NCI-H345 treated with DMSO at 0.1 percent for 48 hours (cell line): ENCODE measurements around the gene PDZRN4.
"Not testable (repeated sequence)": the region's sequence is repeated elsewhere in the genome, so short reads cannot be mapped to it uniquely, and the experiment has no call there.

ENCODE experiments used
- DNase-seq: peaks from one replicate; lab custom pipeline; 2025; ENCODE audit not compliant: unreplicated experiment; lab: John Stamatoyannopoulos, UW

PDZRN4 gene

GRCh38 chr12:41280341-41281095, 92.4 kb downstream of the PDZRN4 start:
- DNase-seq, result not testable (repeated sequence)

DNA sequence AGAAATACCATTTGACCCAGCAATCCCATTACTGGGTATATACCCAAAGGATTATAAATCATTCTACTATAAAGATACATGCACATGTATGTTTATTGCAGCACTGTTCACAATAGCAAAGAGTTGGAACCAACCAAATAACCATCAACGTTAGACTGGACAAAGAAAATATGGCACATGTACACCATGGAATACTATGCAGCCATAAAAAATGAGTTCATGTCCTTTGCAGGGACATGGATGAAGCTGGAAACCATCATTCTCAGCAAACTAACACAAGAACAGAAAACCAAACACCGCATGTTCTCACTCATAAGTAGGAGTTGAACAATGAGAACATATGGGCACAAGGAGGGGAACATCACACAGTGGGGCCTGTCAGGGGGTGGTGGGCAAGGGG, 97.3 kb downstream of the PDZRN4 start:
- DNase-seq, result not testable (repeated sequence)

DNA sequence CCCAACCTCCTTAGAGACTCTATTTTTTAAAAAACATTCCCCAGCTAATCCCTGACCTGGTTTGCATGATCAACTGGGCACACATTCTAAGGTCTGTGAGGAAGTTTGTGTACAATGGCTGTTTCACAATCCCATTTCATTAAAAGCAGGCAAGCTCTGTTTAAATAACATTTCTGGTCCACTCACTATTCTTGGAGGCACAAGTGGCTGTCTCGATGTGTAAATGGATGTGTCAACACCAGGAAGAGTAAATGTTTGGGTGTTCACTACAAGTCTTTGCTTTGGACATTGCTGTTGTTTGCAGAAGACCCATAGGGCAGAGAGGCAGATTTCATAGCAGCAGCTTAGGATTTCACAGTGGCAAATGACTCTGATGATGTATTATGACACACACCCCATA, 98.3 kb downstream of the PDZRN4 start:
- peak; percentile 21 for DNase-seq

DNA sequence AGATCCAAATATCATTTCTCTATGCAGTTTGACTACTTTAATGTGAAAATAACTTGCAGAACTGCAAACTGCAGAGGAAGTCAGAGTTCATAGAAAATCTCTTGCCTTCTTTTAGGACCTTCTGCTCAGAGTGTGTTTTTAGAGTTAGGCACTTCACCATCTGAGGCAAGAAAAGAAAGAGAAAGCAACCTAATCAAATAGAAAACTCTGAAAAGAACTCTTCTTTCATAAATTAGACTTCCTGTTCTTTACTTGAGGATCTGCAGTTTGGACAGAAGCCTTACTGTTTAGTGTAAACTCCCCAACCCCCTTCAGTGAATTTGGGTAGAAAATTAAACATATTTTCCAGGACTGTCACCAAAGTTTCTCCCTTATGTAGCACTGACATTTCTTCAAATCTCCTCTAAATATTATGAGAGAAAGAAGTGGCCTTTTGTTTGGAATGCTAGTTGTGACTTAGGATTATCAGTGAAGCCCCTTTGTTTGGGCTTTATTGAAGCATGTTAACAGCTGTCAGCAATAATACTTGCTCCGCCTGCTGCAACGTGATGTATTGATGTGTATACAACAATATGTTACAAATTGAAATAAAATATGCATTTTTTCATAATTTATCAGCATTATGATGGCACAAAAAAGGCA, 99.5 kb downstream of the PDZRN4 start:
- DNase-seq, result no peak

- peak; percentile 47 for DNase-seq
Observed at GRCh38 chr12:41288142-41288811, 100.2 kb downstream of the PDZRN4 start.

DNA sequence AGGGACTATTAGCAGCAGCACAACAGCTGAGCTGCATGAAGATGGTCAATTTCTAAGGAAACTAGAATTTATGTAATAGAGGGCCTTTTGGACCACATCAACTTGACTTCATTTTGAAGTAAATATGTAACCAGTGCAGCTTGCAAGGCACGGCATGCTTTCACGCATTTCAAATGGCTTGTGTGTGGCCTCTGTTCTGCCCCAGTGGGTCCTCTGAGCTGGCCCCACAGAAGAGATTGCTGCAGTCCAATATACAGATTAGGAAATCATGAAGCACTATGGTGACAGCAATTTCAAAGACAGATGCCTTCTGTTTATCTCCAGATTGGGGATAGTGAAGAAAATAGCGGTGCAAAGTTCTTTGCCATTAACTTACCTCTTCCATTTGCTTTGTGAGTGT, 101.4 kb downstream of the PDZRN4 start:
- no peak for DNase-seq

DNA sequence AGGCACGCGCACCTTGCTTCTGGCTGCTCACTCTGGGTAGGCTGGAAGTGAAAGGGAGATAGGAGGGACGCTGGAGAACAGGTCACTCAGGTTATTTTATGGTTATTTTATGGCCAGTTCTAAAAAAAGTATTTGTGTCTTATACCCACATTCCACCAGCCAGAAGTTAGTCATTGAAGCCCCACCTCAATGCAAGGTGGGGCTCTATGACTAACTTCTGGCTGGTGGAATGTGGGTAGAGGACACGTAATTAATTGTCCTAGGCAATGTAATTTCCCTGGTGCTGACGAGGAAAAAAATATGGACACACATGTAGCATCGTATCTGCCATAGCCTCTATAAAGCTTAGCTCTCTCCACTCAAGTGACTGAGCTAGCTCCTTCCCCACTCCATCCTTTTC, 104.9 kb downstream of the PDZRN4 start:
- DNase-seq, result no peak

DNA sequence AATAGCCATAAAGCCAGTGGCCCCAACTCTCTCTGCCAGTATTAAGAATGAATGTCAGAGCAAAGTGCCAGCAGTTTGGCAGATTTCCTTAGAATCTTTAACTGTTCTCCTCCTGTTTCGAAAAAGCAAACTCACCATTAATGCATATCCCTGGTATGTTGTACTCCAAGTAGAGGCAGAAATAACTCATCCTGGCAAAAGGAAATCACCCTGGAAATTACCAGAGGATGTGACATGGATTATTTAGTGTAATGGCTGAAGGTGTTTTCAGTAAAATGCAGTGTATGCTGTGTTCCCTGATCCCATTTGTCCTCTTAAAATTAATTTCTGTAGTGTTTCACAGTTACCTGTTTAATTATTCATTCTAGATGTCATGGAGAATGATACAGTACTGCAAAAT, 105.3 kb downstream of the PDZRN4 start:
- no peak for DNase-seq

DNA sequence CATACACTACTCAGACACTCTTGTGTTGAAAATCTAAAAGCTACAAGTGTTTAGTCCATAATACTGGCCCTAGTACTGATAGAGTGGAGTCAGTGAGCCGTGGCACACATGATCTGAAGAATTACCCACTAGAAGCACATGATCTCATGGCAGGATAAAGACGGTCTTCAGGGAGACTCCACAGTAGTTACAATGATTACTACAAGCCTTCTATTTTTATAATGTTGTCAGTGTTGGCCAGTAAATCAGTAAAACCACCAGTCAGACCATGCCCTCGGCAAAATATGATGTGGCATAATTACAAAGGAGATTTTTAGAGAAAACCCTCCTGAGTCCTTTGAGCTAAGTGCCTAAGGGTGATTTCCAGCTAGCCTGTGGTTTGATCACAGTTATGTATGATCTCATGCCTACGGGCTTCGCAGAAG, 114.9 kb downstream of the PDZRN4 start:
- DNase-seq, result no peak

DNA sequence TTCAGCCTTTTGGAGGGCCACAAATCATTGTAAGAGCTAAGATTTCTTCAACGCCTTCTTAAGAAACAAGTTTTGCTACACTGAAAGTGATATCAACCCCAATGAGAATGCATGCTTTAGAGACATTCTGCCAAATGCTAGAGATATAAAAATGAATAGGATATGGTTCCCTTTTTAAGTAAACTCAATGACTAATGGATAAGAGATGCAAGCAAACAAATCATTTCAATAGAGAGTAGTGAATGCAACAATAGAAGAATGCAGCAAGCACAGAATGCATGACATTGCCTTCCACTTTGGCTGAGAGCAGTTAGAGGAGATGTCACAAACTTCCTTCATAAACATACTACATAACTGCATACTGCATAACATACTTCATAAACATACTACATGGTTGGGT, 116.4 kb downstream of the PDZRN4 start:
- DNase-seq, result no peak

DNA sequence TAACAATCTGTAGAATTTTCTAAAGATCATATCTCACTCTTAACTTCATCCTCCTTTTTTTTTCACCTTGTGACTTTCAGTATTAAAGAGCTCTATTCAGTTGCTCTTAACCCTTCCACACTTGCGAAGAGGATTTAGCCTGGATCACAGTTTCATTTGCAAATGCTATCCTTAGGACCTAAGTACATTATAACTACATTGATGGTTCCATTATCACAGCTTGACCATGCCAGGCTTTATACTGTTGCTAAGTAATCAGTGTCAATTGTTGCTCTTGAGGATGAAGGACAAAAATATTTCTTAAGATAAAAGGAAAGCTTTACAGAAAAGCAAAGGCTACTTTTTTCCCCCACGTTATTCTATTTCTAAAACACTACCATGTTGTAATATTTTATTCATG, 122.2 kb downstream of the PDZRN4 start:
- no peak for DNase-seq

- DNase-seq, result no peak
Observed at GRCh38 chr12:41311883-41312282, 123.8 kb downstream of the PDZRN4 start.

DNA sequence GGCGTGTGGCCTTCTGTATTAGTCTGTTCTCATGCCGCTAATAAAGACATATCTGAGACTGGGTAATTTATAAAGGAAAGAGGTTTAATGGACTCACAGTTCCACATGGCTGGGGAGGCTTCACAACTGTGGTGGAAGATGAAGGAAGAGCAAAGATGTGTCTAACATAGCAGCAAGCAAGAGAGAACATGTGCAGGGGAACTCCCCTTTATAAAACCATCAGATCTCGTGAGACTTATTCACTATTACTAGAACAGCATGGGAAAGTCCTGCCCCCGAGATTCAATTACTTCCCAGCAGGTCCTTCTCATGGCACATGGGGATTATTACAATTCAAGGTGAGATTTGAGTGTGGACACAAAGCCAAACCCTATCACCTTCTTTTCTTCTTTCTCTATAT, 124.3 kb downstream of the PDZRN4 start:
- DNase-seq, result not testable (repeated sequence)

GRCh38 chr12:41325336-41325735, 137.2 kb downstream of the PDZRN4 start:
- no peak for DNase-seq

DNA sequence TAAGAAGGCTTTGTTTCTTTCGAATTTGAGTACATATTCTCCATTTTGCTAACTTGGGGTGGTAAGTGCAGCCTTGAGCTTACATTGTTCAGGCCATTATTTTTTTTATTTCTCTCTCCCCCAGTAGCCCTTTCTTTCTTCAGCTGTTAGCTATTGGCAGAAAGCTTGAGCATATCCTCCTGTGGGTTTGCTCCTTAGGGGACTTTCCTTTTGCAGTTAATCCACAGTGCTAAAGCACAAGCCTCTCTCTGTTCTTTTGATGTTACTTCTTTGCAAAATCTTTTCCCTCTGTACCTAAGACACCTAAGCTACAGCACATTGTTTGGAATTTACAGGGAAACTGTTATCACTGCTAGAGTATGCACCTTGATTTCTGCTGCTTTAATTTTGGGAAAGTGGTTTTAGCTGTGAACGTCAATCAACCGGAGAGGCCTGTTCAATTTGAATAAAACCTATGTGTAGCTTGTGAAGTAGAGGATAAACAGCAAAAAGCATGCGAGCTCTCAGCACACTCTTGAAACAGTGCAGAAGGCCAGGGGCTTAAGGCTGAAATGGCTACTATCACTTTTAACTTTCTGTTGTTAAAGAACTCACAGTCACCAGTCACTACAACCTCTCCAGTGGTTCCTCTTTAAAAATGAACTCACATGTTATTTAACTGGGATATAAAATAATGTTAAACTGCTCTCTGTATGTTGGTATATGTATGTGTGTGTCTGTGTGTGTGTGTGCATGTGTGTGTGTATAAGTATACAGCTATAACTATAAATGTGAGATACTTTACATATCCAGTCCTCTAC, 139.2 kb downstream of the PDZRN4 start:
- DNase-seq, result no peak

GRCh38 chr12:41333974-41334373, 145.9 kb downstream of the PDZRN4 start:
- no peak for DNase-seq

GRCh38 chr12:41334390-41334789, 146.3 kb downstream of the PDZRN4 start:
- DNase-seq, result no peak

GRCh38 chr12:41336041-41336549, 148.0 kb downstream of the PDZRN4 start:
- DNase-seq, result no peak

- no peak for DNase-seq
Observed at GRCh38 chr12:41339784-41340183, 151.7 kb downstream of the PDZRN4 start.

DNA sequence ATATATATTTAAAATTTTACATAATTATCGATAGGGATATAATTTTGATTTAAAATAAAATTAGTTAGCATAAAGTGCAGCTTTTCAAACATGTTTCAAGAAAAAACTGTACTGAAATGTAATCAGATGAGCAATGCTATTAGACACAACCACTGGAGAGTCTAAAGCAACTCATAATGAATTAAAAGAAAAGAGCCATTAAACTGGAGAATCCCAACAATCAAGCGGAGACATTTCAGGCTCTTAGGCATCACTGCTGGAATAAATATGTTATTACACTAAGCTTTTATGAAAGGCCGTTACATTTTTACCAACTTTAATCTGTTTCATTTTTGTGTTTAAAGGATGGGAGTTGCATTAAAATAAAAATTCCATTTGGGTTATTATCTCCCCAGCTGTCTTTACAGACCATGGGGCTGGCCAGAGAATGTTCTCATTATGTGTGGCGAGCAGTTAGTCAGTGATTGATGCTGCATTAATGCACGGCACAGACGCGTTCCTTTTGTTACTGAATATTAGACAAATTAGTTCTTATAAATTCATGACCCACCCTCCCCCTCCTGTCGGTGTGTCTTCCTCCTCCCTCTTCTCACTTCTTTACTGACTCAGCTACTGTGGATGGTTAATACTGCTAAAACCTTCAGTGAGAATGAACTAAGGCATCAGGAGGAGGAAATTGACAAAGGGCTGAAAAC, 156.8 kb downstream of the PDZRN4 start:
- no peak for DNase-seq

DNA sequence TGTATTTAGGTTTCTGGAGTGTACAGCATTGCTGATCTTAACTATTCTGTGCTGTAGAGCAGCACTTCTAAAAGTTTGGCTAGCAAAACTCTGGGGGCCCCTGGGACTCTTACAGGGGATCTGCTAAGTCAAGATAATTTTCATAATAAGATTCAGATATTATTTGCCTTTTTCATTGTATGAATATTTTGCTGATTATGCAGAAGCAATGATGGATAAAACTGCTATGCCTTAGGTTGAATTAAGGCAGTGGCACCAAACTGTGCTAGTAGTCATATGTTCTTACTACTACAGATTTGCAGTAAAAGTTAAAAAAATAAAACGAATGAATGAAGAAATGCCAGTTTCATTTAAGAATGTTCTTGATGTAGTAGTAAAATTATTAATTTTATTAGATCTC, 160.1 kb downstream of the PDZRN4 start:
- DNase-seq, result no peak
